Fibroblast of the conjunctiva (primary cell): ENCODE measurements around the gene BIRC6.
"Not testable (repeated sequence)": the region's sequence is repeated elsewhere in the genome, so short reads cannot be mapped to it uniquely, and the experiment has no call there.

Source experiments
- DNase-seq: peaks from one replicate; pipeline ENCODE4 v3.0.0-alpha.2; 2010; ENCODE audit warnings: low read depth

BIRC6 gene

GRCh38 chr2:32622570-32623310 is 265.9 kb downstream of the BIRC6 start:
- DNase-seq: no peak

GRCh38 chr2:32623311-32623706 is 266.5 kb downstream of the BIRC6 start:
- DNase-seq: no peak

GRCh38 chr2:32624812-32625211 is 268.0 kb downstream of the BIRC6 start:
- no peak for DNase-seq

- DNase-seq: no peak
Measured at GRCh38 chr2:32626639-32627221, 269.9 kb downstream of the BIRC6 start.

GRCh38 chr2:32627441-32627813 is 270.6 kb downstream of the BIRC6 start:
- peak; percentile 5 for DNase-seq

- peak; percentile 92 for DNase-seq
Measured at GRCh38 chr2:32627814-32628579, 271.2 kb downstream of the BIRC6 start, which contains the start of gene TTC27. Gene TTC27 (plus strand): TSS chr2:32628050. CDS start chr2:32628293, 243 bp downstream.

- peak; percentile 39 for DNase-seq
Measured at GRCh38 chr2:32632089-32632488, 275.3 kb downstream of the BIRC6 start.

GRCh38 chr2:32633040-32633439 is 276.2 kb downstream of the BIRC6 start:
- no peak for DNase-seq

GRCh38 chr2:32638548-32638947 is 281.7 kb downstream of the BIRC6 start:
- DNase-seq: not testable (repeated sequence)

GRCh38 chr2:32641180-32641579 is 284.4 kb downstream of the BIRC6 start:
- DNase-seq: no peak

GRCh38 chr2:32647180-32647651 is 290.4 kb downstream of the BIRC6 start:
- DNase-seq: peak; percentile 58

- DNase-seq: no peak
Measured at GRCh38 chr2:32652555-32653209, 295.9 kb downstream of the BIRC6 start.

GRCh38 chr2:32656069-32656468 is 299.2 kb downstream of the BIRC6 start:
- no peak for DNase-seq

- no peak for DNase-seq
Measured at GRCh38 chr2:32663864-32664263, 307.0 kb downstream of the BIRC6 start.

- no peak for DNase-seq
Measured at GRCh38 chr2:32666704-32667103, 309.9 kb downstream of the BIRC6 start.

GRCh38 chr2:32668254-32668653 is 311.4 kb downstream of the BIRC6 start:
- DNase-seq: no peak
